GM12878 (cell line): ENCODE data around the gene GGT6. TPM values are rescaled to one million over a fixed set of nuclear protein-coding genes. Genes with fewer than 3 reads are reported as not detected.

ENCODE experiments used
- ATAC-seq: fragments of 200-7000 bp; cut with Tn5 transposase; 3 replicates; pipeline ENCODE4 v1.9.1; 2020; ENCODE audit warnings: mild to moderate bottlenecking, moderate library complexity
- BruUV-seq: library from RNA; stranded (reverse); fragments of 400-500 nt; replicated peaks from 2 replicates; lab custom pipeline; 2021; lab: Mats Ljungman, UMichigan
- CTCF ChIA-PET: fragments of 300-600 bp; sonication (Branson Sonifier 250); formaldehyde crosslinking; extraction: SDS; loops from one replicate; lab custom pipeline; 2021; ENCODE audit warnings: inconsistent platforms; lab: Yijun Ruan, JAX
- POLR2A ChIA-PET: fragments of 350-600 bp; formaldehyde crosslinking; extraction: SDS; loops from one replicate; lab custom pipeline; 2021; ENCODE audit warnings: inconsistent platforms; lab: Charles Lee
- RAD21 ChIA-PET: fragments of 300-600 bp; sonication (Branson Sonifier 250); formaldehyde crosslinking; loops from one replicate; lab custom pipeline; 2023; ENCODE audit warnings: antibody characterized with exemption; ENCODE audit not compliant: unreplicated experiment; lab: Charles Lee
- SMC1A ChIA-PET: fragments of 300-600 bp; sonication (Branson Sonifier 250); formaldehyde crosslinking; loops from one replicate; lab custom pipeline; 2023; ENCODE audit not compliant: unreplicated experiment, uncharacterized antibody; lab: Charles Lee
- DNase-seq: peaks from one replicate; pipeline ENCODE4 v3.0.0-alpha.2; 2011; ENCODE audit warnings: low read depth, low spot score
- FAIRE-seq: peaks from 3 replicates; lab custom pipeline; 2011; peaks lifted over from hg19 to GRCh38; lab: Jason Lieb, UNC
- H2AFZ ChIP-seq: 2 replicates; pipeline ENCODE4 v1.6.0; 2011; ENCODE audit warnings: low read depth, low read length, control low read depth; ENCODE audit not compliant: control insufficient read depth
- H3K27ac ChIP-seq: 2 replicates; pipeline ENCODE4 v1.5.1; 2011; ENCODE audit warnings: control low read depth; ENCODE audit not compliant: control insufficient read depth, insufficient read depth
- H3K27me3 ChIP-seq, 2 experiments: replicated peaks in 1 of 2; 2 replicates each; pipeline versions ENCODE4 v1.6.0 to v1.6.1; 2011; ENCODE audit warnings: low read length in 1 of 2; ENCODE audit not compliant: control insufficient read depth in 2 of 2, insufficient read depth in 2 of 2
- H3K36me3 ChIP-seq, 2 experiments: 2 replicates each; pipeline ENCODE4 v1.5.1; 2011; ENCODE audit warnings: low read length in 1 of 2; ENCODE audit not compliant: control insufficient read depth in 2 of 2, insufficient read depth in 2 of 2
- H3K4me1 ChIP-seq: 2 replicates; pipeline ENCODE4 v1.6.1; 2011; ENCODE audit warnings: mild to moderate bottlenecking, low read length, moderate library complexity, mixed read lengths; ENCODE audit not compliant: control insufficient read depth, insufficient read depth
- H3K4me2 ChIP-seq: 2 replicates; pipeline ENCODE4 v1.6.0; 2011; ENCODE audit warnings: control low read depth; ENCODE audit not compliant: control insufficient read depth, insufficient read depth
- H3K4me3 ChIP-seq: fragments of 200-600 bp; sonication (generic); 2 replicates; pipeline ENCODE4 v1.5.1; 2016
- H3K79me2 ChIP-seq: 2 replicates; pipeline ENCODE4 v1.6.0; 2011; ENCODE audit warnings: low read length; ENCODE audit not compliant: control insufficient read depth, insufficient read depth
- H3K9ac ChIP-seq: 2 replicates; pipeline ENCODE4 v1.8.0; 2011; ENCODE audit warnings: low read length, control low read depth, mixed read lengths; ENCODE audit not compliant: control insufficient read depth, insufficient read depth
- H3K9me3 ChIP-seq: replicated peaks from 3 replicates; pipeline ENCODE4 v1.5.1; 2011; ENCODE audit warnings: mild to moderate bottlenecking, low read length; ENCODE audit not compliant: control insufficient read depth, insufficient read depth
- H4K20me1 ChIP-seq: 2 replicates; pipeline ENCODE4 v1.6.0; 2011; ENCODE audit not compliant: control insufficient read depth, insufficient read depth
- BCL3 ChIP-seq: IDR thresholded peaks from 2 replicates; pipeline ENCODE4 v1.6.1; 2011; ENCODE audit warnings: borderline replicate concordance, low read depth, mild to moderate bottlenecking, moderate library complexity, low read length; ENCODE audit not compliant: insufficient read depth, poor library complexity, severe bottlenecking
- KDM1A ChIP-seq: fragments of 200-600 bp; sonication (generic); IDR thresholded peaks from 2 replicates; pipeline ENCODE4 v1.6.1; 2016; ENCODE audit warnings: borderline replicate concordance
- MTA2 ChIP-seq: fragments of 450-650 bp; IDR thresholded peaks from 2 replicates; pipeline ENCODE4 v1.6.1; 2016; ENCODE audit warnings: low read depth, mild to moderate bottlenecking, moderate library complexity
- NFYB ChIP-seq: IDR thresholded peaks from 2 replicates; pipeline ENCODE4 v1.6.1; 2011; ENCODE audit warnings: low read depth, mild to moderate bottlenecking, low read length, improper control_type of control experiment, moderate library complexity; ENCODE audit not compliant: insufficient read depth
- NKRF ChIP-seq: fragments of 450-650 bp; conservative IDR thresholded peaks from 2 replicates; pipeline ENCODE4 v1.6.1; 2017; ENCODE audit warnings: mild to moderate bottlenecking, moderate library complexity
- PBX3 ChIP-seq: IDR thresholded peaks from 2 replicates; pipeline ENCODE4 v1.6.1; 2011; ENCODE audit warnings: mild to moderate bottlenecking, low read depth, low read length, moderate library complexity; ENCODE audit not compliant: insufficient replicate concordance
- RBBP5 ChIP-seq: fragments of 200-600 bp; sonication (generic); conservative IDR thresholded peaks from 2 replicates; pipeline ENCODE4 v1.6.1; 2016
- SIN3A ChIP-seq: IDR thresholded peaks from 2 replicates; pipeline ENCODE4 v1.6.1; 2012; ENCODE audit warnings: low read depth, low read length, improper control_type of control experiment
- SUPT20H ChIP-seq: IDR thresholded peaks from 2 replicates; pipeline ENCODE4 v1.6.1; 2011; ENCODE audit warnings: low read depth, mild to moderate bottlenecking, low read length, moderate library complexity, borderline replicate concordance; ENCODE audit not compliant: control insufficient read depth
- ZBTB40 ChIP-seq: fragments of 450-650 bp; IDR thresholded peaks from 2 replicates; pipeline ENCODE4 v1.6.1; 2016; ENCODE audit warnings: mild to moderate bottlenecking, moderate library complexity, borderline replicate concordance
- WGBS: methylation state at CpG from one replicate; pipeline ENCODE4 v1.1.6; 2016; ENCODE audit warnings: low lambda C conversion rate; ENCODE audit not compliant: insufficient replicate concordance, insufficient coverage; ENCODE audit errors: missing lambda C conversion rate; 5-methylcytosine and 5-hydroxymethylcytosine counted together
- in situ Hi-C: fragments of 300-500 bp; cut with MboI; formaldehyde crosslinking; loops from 9 replicates; pipeline ENCODE4 v1.14.3; 2018; ENCODE audit warnings: mixed read lengths
- intact Hi-C: fragments of 100-400 bp; cut with micrococcal nuclease; formaldehyde crosslinking; loops from one replicate; pipeline ENCODE4 v1.14.2; 2022; ENCODE audit not compliant: unreplicated experiment
- polyA plus RNA-seq, 11 experiments: library from polyadenylated mRNA; depleted of rRNA in 4 of 11; unstranded in 6 of 11; stranded (reverse) in 5 of 11; fragments of >200 nt; fragmentation: Nextera tagmentation in 4 of 11; fragmentation: Illumina TruSeq in 1 of 11; extraction: Ambion mirVana in 4 of 11; extraction: Trizol in 1 of 11; gene quantifications; 1 replicate in 1 of 11; 2 replicates in 10 of 11; pipeline versions ENCODE4 v1.2.1 to v1.2.3, GENCODE V29; 2011 to 2016; ENCODE audit warnings: inconsistent platforms in 2 of 11, missing spikeins in 2 of 11, low read depth in 1 of 11
- total RNA-seq, 4 experiments: library from RNA; depleted of rRNA in 3 of 4; stranded (reverse); fragments of >200 nt in 3 of 4; fragmentation: Illumina TruSeq in 1 of 4; extraction: Trizol in 1 of 4; gene quantifications; 2 replicates each; pipeline versions ENCODE4 v1.2.1 to v1.2.3, GENCODE V29; 2013 to 2021

Gene GGT6
- total and polyA plus RNA-seq, 10 of the 15 experiments (the other 5 are each of a cell fraction or from before 2014, with no cell fraction given) = 0.01 to 0.26 (median 0.13) TPM; not detected in 5

- BruUV-seq = no TSS peak
- H3K27ac ChIP-seq = no peak overlapping the region
- in situ Hi-C loops (no loop called here), intact Hi-C loops (no loop called here)
- FAIRE-seq (no peak), DNase-seq (no peak), ATAC-seq (no peak)
- CTCF ChIA-PET = interaction anchor here (1.4 to 5.8 kb wide), 2 partner anchors 10 to 14 kb away, joined by 3 to 60 read pairs; no protein-coding TSS in a partner anchor
- no peak overlapping the region for H2AFZ ChIP-seq
- POLR2A ChIA-PET = no interaction called here
- 85% methylated on average over 9 of the region's 9 CpGs for WGBS
- H3K27me3 ChIP-seq = no peaks in the 10 kb centered on the region
- H4K20me1 ChIP-seq = no peaks in the 10 kb centered on the region
- peaks cover 27% of the 10 kb centered on the region for H3K79me2 ChIP-seq
- H3K36me3 ChIP-seq = peaks cover 24 to 28% of the 10 kb centered on the region in 2 experiments
- RAD21 ChIA-PET = interaction anchor here (0.5 to 1.6 kb wide), 3 partner anchors 9 to 777 kb away, joined by 3 read pairs; no protein-coding TSS in a partner anchor
- peaks cover 21% of the 10 kb centered on the region for H3K4me1 ChIP-seq
- SMC1A ChIA-PET = interaction anchor here (1.3 kb wide), 1 partner anchor 30 kb away, joined by 4 read pairs; no protein-coding TSS in a partner anchor
- H3K4me3 ChIP-seq = peak overlapping the region; percentile 96
- H3K9me3 ChIP-seq = no peaks in the 10 kb centered on the region
- peak overlapping the region; percentile 90 for H3K9ac ChIP-seq
- H3K4me2 ChIP-seq = peak overlapping the region; percentile 32
- TF ChIP-seq RBBP5 (no peak), BCL3 (no peak), KDM1A (no peak), SUPT20H (no peak), ZBTB40 (no peak), SIN3A (no peak), MTA2 (no peak), NKRF (no peak), NFYB (no peak), PBX3 (no peak)
Measured at GRCh38 chr17:4553669-4554068, 6.7 kb downstream of the GGT6 start.
